PFSK-1 (cell line): ENCODE measurements around the gene RPL36.

Source experiments
- POLR2AphosphoS5 ChIP-seq: IDR thresholded peaks from 2 replicates; pipeline ENCODE4 v1.6.1; 2012; ENCODE audit warnings: low read depth, mild to moderate bottlenecking, control low read depth, low read length, moderate library complexity
- REST ChIP-seq, 2 experiments: IDR thresholded peaks; 2 replicates each; pipeline versions ENCODE4 v1.6.1 to v1.8.0; 2011 to 2012; ENCODE audit warnings: low read depth in 2 of 2, low read length in 2 of 2, control low read depth in 1 of 2, inconsistent platforms in 1 of 2, mild to moderate bottlenecking in 1 of 2, moderate library complexity in 1 of 2; ENCODE audit not compliant: insufficient read depth in 1 of 2
- SIN3A ChIP-seq: IDR thresholded peaks from 2 replicates; pipeline ENCODE4 v1.6.1; 2012; ENCODE audit warnings: mild to moderate bottlenecking, low read length, moderate library complexity, borderline replicate concordance; ENCODE audit not compliant: insufficient read depth
- TAF1 ChIP-seq: IDR thresholded peaks from 2 replicates; pipeline ENCODE4 v1.6.1; 2012; ENCODE audit warnings: low read length, control low read depth, borderline replicate concordance; ENCODE audit not compliant: insufficient read depth

GRCh38 chr19:5667751-5668271 is 22.3 kb upstream of the RPL36 start:
- TF ChIP-seq POLR2AphosphoS5 (no peak), TAF1 (no peak), REST (IDR thresholded peaks at IDR 0.05; ENCODE audit: insufficient read depth in 1 of 2, low read depth in 2 of 2, low read length in 2 of 2) (no peak), SIN3A (no peak)
